Spleen (tissue), 11 donors: Measurements from ENCODE around the gene RPA3. TPM values are rescaled to one million over a fixed set of nuclear protein-coding genes. Genes with fewer than 3 reads are reported as not detected.

Experiments
- DNase-seq: peaks from one replicate; pipeline ENCODE4 v3.0.0-alpha.2; 2020
- H3K27ac ChIP-seq, 8 donors: fragments of 200-600 bp; sonication (generic) in 7 of 8; 1 replicate in 4 of 8; 2 replicates in 4 of 8; pipeline versions ENCODE4 v1.5.0 to v1.8.0; 2016 to 2021; ENCODE audit warnings: inconsistent platforms in 4 of 8, mild to moderate bottlenecking in 4 of 8, moderate library complexity in 1 of 8
- H3K27me3 ChIP-seq, 7 donors: fragments of 200-600 bp; sonication (generic) in 6 of 7; replicated peaks in 1 of 7; 1 replicate in 4 of 7; 2 replicates in 3 of 7; pipeline versions ENCODE4 v1.5.0 to v1.8.0; 2016 to 2021; ENCODE audit warnings: inconsistent platforms in 3 of 7, mild to moderate bottlenecking in 1 of 7
- H3K36me3 ChIP-seq, 6 donors: fragments of 200-600 bp; sonication (generic) in 5 of 6; 1 replicate in 4 of 6; 2 replicates in 2 of 6; pipeline versions ENCODE4 v1.5.0 to v1.8.0; 2016 to 2021; ENCODE audit warnings: inconsistent platforms in 2 of 6
- H3K4me1 ChIP-seq, 6 donors: fragments of 200-600 bp; sonication (generic) in 5 of 6; 1 replicate in 3 of 6; 2 replicates in 3 of 6; pipeline versions ENCODE4 v1.5.0 to v1.8.0; 2016 to 2021; ENCODE audit warnings: inconsistent platforms in 3 of 6
- H3K4me3 ChIP-seq, 8 donors: fragments of 200-600 bp; sonication (generic) in 7 of 8; 1 replicate in 4 of 8; 2 replicates in 4 of 8; pipeline versions ENCODE4 v1.5.0 to v1.8.0; 2016 to 2021; ENCODE audit warnings: inconsistent platforms in 4 of 8, mild to moderate bottlenecking in 4 of 8, moderate library complexity in 2 of 8
- H3K9me3 ChIP-seq, 8 donors: fragments of 200-600 bp; sonication (generic) in 7 of 8; 1 replicate in 4 of 8; 2 replicates in 4 of 8; pipeline versions ENCODE4 v1.5.0 to v1.8.0; 2016 to 2021; ENCODE audit warnings: inconsistent platforms in 4 of 8
- POLR2A ChIP-seq, 3 donors: fragments of 450-650 bp; IDR thresholded peaks; one replicate each; pipeline ENCODE4 v1.5.1; 2017; ENCODE audit warnings: antibody characterized with exemption in 3 of 3, mild to moderate bottlenecking in 1 of 3
- POLR2AphosphoS5 ChIP-seq, 3 donors: sonication (generic); formaldehyde crosslinking; IDR thresholded peaks; one replicate each; pipeline ENCODE4 v1.5.1; 2017; ENCODE audit warnings: antibody characterized with exemption in 3 of 3
- WGBS, 5 donors: extraction: QIAGEN DNeasy Blood & Tissue Kit in 3 of 5; methylation state at CpG; one replicate each; pipeline versions ENCODE4 v1.1.5 to v1.1.7; 2013 to 2018; 5-methylcytosine and 5-hydroxymethylcytosine counted together
- intact Hi-C: fragments of 100-400 bp; cut with DNase I; formaldehyde crosslinking; loops from one replicate; pipeline ENCODE4 v1.15.0; 2023; ENCODE audit warnings: low total_unique reads
- polyA plus RNA-seq, 3 donors: library from polyadenylated mRNA; stranded (reverse); fragments of 200-250 nt; gene quantifications; one replicate each; pipeline ENCODE4 v1.2.1, GENCODE V29; 2013
- total RNA-seq, 7 donors: library from RNA; depleted of rRNA in 3 of 7; stranded (reverse); fragments of >200 nt in 3 of 7; fragmentation: NEBNext Ultra II Directional in 4 of 7; extraction: Animal tissue kit (Norgen Biotek cat#: 25700) in 4 of 7; gene quantifications; one replicate each; pipeline versions ENCODE4 v1.1.0 to v1.2.1, GENCODE V29; 2016 to 2021
- TF ChIP-seq, protein P1 (sequence below), 11 experiments: fragments of 200-600 bp in 7 of 11; fragments of 450-650 bp in 4 of 11; sonication (generic) in 4 of 11; IDR thresholded peaks in 8 of 11; conservative IDR thresholded peaks in 3 of 11; 1 replicate in 7 of 11; 2 replicates in 4 of 11; pipeline versions ENCODE4 v1.4.0 to v1.8.0; 2016 to 2021; ENCODE audit warnings: antibody characterized with exemption in 11 of 11, inconsistent platforms in 4 of 11, mild to moderate bottlenecking in 1 of 11
- donor health status: healthy with polysubstance abuse.
- donor health status: DM: no; HTN: no; CAD: no; lungs with moderate emphysema.
- donor health status: DM: no; HTN: no; CAD: no.
- donor health status: Bipolar disorder and iron deficiency.
- donor health status: healthy.
- donor health status: DM: no; HTN: no; CAD: no.
- donor health status: DM: yes; HTN: yes; CAD: no.

The RPA3 gene
- total and polyA plus RNA-seq, 10 donors = 18.0 to 41.8 (median 28.2) TPM

DNA sequence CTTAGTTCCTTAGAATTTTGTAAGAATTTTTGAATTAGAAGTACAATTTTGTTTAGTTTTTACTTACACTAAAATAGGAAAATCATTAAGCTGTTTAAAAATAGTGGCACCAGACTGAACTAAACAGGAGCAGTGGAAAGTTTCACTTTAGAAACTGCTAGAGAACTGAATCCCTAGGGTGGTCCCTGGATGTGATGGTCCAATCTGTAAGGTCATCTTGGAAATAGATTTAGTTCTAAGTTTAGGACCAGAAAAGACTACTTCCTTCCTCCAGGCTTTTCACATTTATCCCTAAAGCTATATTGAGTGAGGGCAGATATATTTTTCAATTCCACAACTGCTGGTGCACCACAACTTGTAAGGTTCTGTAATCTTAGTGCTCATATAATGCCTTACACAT is 19.0 kb downstream of the RPA3 start:
- H3K4me3 ChIP-seq = no peak overlapping the region
- TF ChIP-seq, protein P1, sequence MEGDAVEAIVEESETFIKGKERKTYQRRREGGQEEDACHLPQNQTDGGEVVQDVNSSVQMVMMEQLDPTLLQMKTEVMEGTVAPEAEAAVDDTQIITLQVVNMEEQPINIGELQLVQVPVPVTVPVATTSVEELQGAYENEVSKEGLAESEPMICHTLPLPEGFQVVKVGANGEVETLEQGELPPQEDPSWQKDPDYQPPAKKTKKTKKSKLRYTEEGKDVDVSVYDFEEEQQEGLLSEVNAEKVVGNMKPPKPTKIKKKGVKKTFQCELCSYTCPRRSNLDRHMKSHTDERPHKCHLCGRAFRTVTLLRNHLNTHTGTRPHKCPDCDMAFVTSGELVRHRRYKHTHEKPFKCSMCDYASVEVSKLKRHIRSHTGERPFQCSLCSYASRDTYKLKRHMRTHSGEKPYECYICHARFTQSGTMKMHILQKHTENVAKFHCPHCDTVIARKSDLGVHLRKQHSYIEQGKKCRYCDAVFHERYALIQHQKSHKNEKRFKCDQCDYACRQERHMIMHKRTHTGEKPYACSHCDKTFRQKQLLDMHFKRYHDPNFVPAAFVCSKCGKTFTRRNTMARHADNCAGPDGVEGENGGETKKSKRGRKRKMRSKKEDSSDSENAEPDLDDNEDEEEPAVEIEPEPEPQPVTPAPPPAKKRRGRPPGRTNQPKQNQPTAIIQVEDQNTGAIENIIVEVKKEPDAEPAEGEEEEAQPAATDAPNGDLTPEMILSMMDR (IDR thresholded peaks at IDR 0.05 in 8 of 11, conservative IDR thresholded peaks at IDR 0.05 in 3 of 11) = no peak
- no peak for TF ChIP-seq POLR2A (IDR thresholded peaks at IDR 0.05)
- no peaks in the 10 kb centered on the region for H3K36me3 ChIP-seq
- H3K27ac ChIP-seq = no peak overlapping the region
- DNase-seq = no peak
- peaks cover 0 to 52% (median 6%) of the 10 kb centered on the region in 6 donors for H3K4me1 ChIP-seq
- intact Hi-C loops = no loop called here
- H3K9me3 ChIP-seq = peaks cover 0 to 3% (median 0%) of the 10 kb centered on the region in 8 donors
- no peaks in the 10 kb centered on the region for H3K27me3 ChIP-seq

DNA sequence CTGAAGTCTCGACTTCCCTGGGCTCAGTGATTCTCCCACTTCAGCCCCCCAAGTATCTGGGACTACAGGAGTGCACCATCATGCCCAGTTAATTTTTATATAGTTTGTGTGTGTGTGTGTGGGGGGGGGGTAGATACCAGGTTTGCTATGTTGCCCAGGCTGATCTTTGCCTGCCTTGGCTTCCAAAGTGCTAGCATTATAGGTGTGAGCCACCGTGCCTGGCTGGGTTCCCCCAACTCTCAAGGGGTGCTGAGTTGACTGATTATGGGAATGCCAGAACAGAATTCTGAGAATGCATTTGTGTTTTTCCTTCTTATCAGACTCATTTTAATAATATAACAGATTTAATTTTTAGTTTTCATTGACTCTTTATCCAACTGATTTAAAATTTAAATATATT is 19.5 kb downstream of the RPA3 start:
- intact Hi-C loops = no loop called here
- Histone ChIP-seq H3K27ac (no peak overlapping the region), H3K4me1 (peaks cover 0 to 52% (median 6%) of the 10 kb centered on the region in 6 donors), H3K4me3 (no peak overlapping the region), H3K36me3 (no peaks in the 10 kb centered on the region), H3K27me3 (no peaks in the 10 kb centered on the region), H3K9me3 (peaks cover 0 to 3% (median 0%) of the 10 kb centered on the region in 8 donors)
- 76 to 89% (median 81%) methylated on average over 2 of the region's 2 CpGs for WGBS, 5 donors
- no peak for DNase-seq
- TF ChIP-seq POLR2AphosphoS5 (IDR thresholded peaks at IDR 0.05) (no peak), POLR2A (IDR thresholded peaks at IDR 0.05) (no peak)
- TF ChIP-seq, protein P1 (IDR thresholded peaks at IDR 0.05 in 8 of 11, conservative IDR thresholded peaks at IDR 0.05 in 3 of 11) = no peak

DNA sequence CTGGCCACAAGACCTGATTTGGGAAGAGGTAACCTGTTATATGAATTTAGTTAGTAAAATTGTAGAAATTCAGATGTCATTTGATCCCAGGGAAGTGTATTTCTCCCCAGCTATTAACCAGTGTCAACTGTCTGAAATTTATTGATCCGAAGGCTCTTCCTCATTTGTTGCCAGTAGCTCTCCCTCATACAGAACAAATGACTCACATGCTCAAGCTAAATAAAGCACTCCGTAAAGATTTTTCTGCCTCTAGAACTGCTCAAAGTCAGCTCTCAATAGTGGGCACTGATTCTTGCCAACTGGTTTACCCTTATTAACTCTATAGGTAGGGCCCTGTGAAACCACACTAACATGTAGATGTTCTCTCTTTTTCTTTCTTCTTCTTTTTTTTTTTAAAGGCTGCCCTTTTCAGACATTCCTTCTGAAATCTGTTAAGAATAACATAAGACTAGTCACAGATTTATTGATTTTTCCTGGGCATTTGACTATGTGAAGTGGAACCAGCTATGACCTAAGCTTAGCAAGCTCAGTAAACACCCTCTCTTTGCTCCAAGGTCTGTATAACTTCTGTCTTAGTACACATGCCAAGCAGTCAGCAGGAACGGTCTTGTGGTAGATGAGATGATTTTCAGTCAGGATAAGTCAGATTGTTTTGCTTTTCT is 21.8 kb downstream of the RPA3 start:
- H3K4me1 ChIP-seq = peaks cover 0 to 45% (median 6%) of the 10 kb centered on the region in 6 donors
- no peaks in the 10 kb centered on the region for H3K36me3 ChIP-seq
- no peak overlapping the region for H3K4me3 ChIP-seq
- H3K27me3 ChIP-seq = no peaks in the 10 kb centered on the region
- no peak overlapping the region for H3K27ac ChIP-seq
- DNase-seq = no peak
- no peak for TF ChIP-seq POLR2A (IDR thresholded peaks at IDR 0.05)
- TF ChIP-seq POLR2AphosphoS5 (IDR thresholded peaks at IDR 0.05) = no peak
- TF ChIP-seq, protein P1 (IDR thresholded peaks at IDR 0.05 in 8 of 11, conservative IDR thresholded peaks at IDR 0.05 in 3 of 11) = no peak
- intact Hi-C loops = no loop called here
- WGBS, 5 donors = 59 to 86% (median 79%) methylated on average over 3 of the region's 3 CpGs
- H3K9me3 ChIP-seq = peaks cover 0 to 3% (median 0%) of the 10 kb centered on the region in 8 donors

DNA sequence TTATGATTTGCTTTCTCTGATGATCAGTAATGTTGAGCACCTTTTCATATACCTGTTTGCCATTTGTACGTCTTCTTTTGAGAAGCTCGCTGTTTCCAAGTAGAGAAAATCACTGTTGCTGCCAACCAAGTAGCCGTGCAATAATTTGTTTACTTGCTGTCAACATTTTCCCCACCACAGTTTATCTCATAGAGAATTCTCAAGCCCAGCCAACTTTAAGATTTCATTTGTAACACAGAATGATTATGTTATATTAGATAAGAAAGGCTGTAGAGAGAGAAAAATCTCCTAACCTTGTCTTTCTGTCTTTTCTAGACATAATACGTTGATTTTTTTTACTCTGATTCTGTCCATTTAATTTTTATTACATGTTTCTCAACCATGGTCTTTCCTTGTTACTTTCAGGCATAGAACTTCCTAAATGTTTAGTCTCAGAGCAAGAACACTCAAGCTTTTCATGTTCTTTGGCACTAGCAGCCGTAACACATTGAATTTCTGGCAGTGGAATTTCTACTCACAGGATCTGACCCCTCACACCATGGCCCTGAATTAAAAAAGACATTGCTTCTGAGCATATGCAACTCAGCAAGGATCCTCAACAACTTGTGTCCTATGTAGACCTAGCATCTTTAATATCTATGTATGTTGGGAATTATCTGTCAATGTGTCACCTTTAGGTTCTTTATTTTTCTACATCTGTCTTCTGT is 23.1 kb downstream of the RPA3 start:
- WGBS, 5 donors = 77 to 92% (median 79%) methylated on average over 5 of the region's 5 CpGs
- no peaks in the 10 kb centered on the region for H3K27me3 ChIP-seq
- intact Hi-C loops = no loop called here
- peaks cover 0 to 3% (median 0%) of the 10 kb centered on the region in 8 donors for H3K9me3 ChIP-seq
- no peak overlapping the region for H3K27ac ChIP-seq
- no peak overlapping the region for H3K4me3 ChIP-seq
- H3K36me3 ChIP-seq = no peaks in the 10 kb centered on the region
- TF ChIP-seq, protein P1 (IDR thresholded peaks at IDR 0.05 in 8 of 11, conservative IDR thresholded peaks at IDR 0.05 in 3 of 11) = no peak
- TF ChIP-seq POLR2AphosphoS5 (IDR thresholded peaks at IDR 0.05) = no peak
- TF ChIP-seq POLR2A (IDR thresholded peaks at IDR 0.05) = no peak
- H3K4me1 ChIP-seq = peaks cover 0 to 38% (median 6%) of the 10 kb centered on the region in 6 donors
- DNase-seq = no peak
